Upper lobe of left lung (tissue), 6 donors: Measurements from ENCODE around the gene YWHAB. TPM values are rescaled to one million over a fixed set of nuclear protein-coding genes. Genes with fewer than 3 reads are reported as not detected.
"Not testable (repeated sequence)": the region's sequence is repeated elsewhere in the genome, so short reads cannot be mapped to it uniquely, and the experiment has no call there.

Experiments
- ATAC-seq, 2 donors: fragments of 200-7000 bp; cut with Tn5 transposase; one replicate each; pipeline ENCODE4 v1.9.1; 2022; ENCODE audit warnings: mild to moderate bottlenecking in 2 of 2, moderate library complexity in 2 of 2; ENCODE audit not compliant: low FRiP score in 2 of 2
- DNase-seq, 2 donors: peaks; one replicate each; pipeline ENCODE4 v3.0.0-alpha.2; 2019 to 2020
- H3K27ac ChIP-seq, 4 donors: fragments of 200-600 bp; sonication (generic); one replicate each; pipeline ENCODE4 v1.5.1; 2016 to 2019
- H3K27me3 ChIP-seq, 4 donors: fragments of 200-600 bp; sonication (generic); one replicate each; pipeline ENCODE4 v1.5.1; 2017 to 2019
- H3K36me3 ChIP-seq, 4 donors: fragments of 200-600 bp; sonication (generic); one replicate each; pipeline ENCODE4 v1.5.1; 2016 to 2019
- H3K4me1 ChIP-seq, 4 donors: fragments of 200-600 bp; sonication (generic); one replicate each; pipeline ENCODE4 v1.5.1; 2018 to 2019
- H3K4me3 ChIP-seq, 4 donors: fragments of 200-600 bp; sonication (generic); one replicate each; pipeline ENCODE4 v1.5.1; 2017 to 2019; ENCODE audit warnings: mild to moderate bottlenecking in 2 of 4, moderate library complexity in 1 of 4
- H3K9me3 ChIP-seq, 4 donors: fragments of 200-600 bp; sonication (generic); one replicate each; pipeline ENCODE4 v1.5.1; 2018 to 2019
- CTCF ChIP-seq, 6 experiments: fragments of 450-650 bp in 4 of 6; fragments of 200-600 bp in 2 of 6; sonication (generic) in 2 of 6; IDR thresholded peaks; one replicate each; pipeline ENCODE4 v1.5.1; 2016 to 2019; ENCODE audit warnings: antibody characterized with exemption in 6 of 6
- EP300 ChIP-seq, 4 donors: sonication (generic); formaldehyde crosslinking; IDR thresholded peaks; one replicate each; pipeline ENCODE4 v1.5.1; 2017; ENCODE audit warnings: antibody characterized with exemption in 4 of 4, control low read depth in 2 of 4
- POLR2A ChIP-seq, 4 donors: fragments of 450-650 bp; IDR thresholded peaks; one replicate each; pipeline ENCODE4 v1.5.1; 2016 to 2017; ENCODE audit warnings: antibody characterized with exemption in 4 of 4, mild to moderate bottlenecking in 2 of 4
- POLR2AphosphoS5 ChIP-seq, 2 donors: sonication (generic); formaldehyde crosslinking; IDR thresholded peaks; one replicate each; pipeline ENCODE4 v1.5.1; 2017; ENCODE audit warnings: antibody characterized with exemption in 2 of 2
- WGBS, 2 donors: methylation state at CpG; one replicate each; pipeline ENCODE4 v1.1.5; 2017 to 2018; 5-methylcytosine and 5-hydroxymethylcytosine counted together
- total RNA-seq, 6 donors: library from RNA; depleted of rRNA in 4 of 6; stranded (reverse); fragments of >200 nt in 4 of 6; gene quantifications; one replicate each; pipeline versions ENCODE4 v1.1.0 to v1.2.1, GENCODE V29; 2016 to 2021
- donor health status: DM: no; HTN: no; CAD: no; lungs with moderate emphysema.
- donor health status: DM: no; HTN: yes; CAD: no; lungs with severe emphysema.

Gene YWHAB
- total RNA-seq, 6 donors from 2014 or later = 61.0 to 201 (median 123) TPM

- H3K4me3 ChIP-seq = no peak overlapping the region
- H3K36me3 ChIP-seq = no peaks in the 10 kb centered on the region
- H3K27ac ChIP-seq = no peak overlapping the region
- DNase-seq (no peak), ATAC-seq (no peak)
- no peaks in the 10 kb centered on the region for H3K9me3 ChIP-seq
- no peak for TF ChIP-seq POLR2A (IDR thresholded peaks at IDR 0.05)
- no peak for TF ChIP-seq CTCF (IDR thresholded peaks at IDR 0.05)
- TF ChIP-seq POLR2AphosphoS5 (IDR thresholded peaks at IDR 0.05) = no peak
- no peak for TF ChIP-seq EP300 (IDR thresholded peaks at IDR 0.05)
- 68 to 71% methylated on average over 8 of the region's 8 CpGs for WGBS, 2 donors
- no peaks in the 10 kb centered on the region for H3K27me3 ChIP-seq
- H3K4me1 ChIP-seq = peaks cover 0 to 10% (median 0%) of the 10 kb centered on the region in 4 donors
Measured at GRCh38 chr20:44866703-44867335, 18.7 kb upstream of the YWHAB start.

DNA sequence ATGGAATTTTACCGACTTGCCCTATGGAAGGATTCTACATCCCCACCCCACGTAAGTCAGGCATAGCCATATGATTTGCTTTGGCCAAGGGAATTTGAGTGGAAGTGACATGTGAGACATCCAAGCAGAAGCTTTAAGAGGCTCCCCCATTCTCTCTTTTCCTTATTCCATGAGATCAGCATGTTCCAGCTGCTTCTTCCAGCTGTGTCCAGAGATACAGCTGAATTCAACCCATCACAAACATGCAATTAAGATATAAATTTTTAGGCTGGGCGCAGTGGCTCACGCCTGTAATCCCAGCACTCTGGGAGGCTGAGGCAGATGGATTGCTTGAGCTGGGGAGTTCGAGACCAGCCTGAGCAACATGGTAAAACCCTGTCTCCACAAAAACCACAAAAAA, 16.0 kb upstream of the YWHAB start:
- H3K36me3 ChIP-seq = no peaks in the 10 kb centered on the region
- 70 to 81% methylated on average over 5 of the region's 5 CpGs for WGBS, 2 donors
- no peak overlapping the region for H3K4me3 ChIP-seq
- ATAC-seq (no peak), DNase-seq (no peak)
- no peak overlapping the region for H3K27ac ChIP-seq
- H3K4me1 ChIP-seq = peaks cover 0 to 10% (median 0%) of the 10 kb centered on the region in 4 donors
- H3K9me3 ChIP-seq = no peaks in the 10 kb centered on the region
- H3K27me3 ChIP-seq = no peaks in the 10 kb centered on the region
- TF ChIP-seq EP300 (IDR thresholded peaks at IDR 0.05) = no peak
- no peak for TF ChIP-seq POLR2AphosphoS5 (IDR thresholded peaks at IDR 0.05)
- no peak for TF ChIP-seq POLR2A (IDR thresholded peaks at IDR 0.05)
- no peak for TF ChIP-seq CTCF (IDR thresholded peaks at IDR 0.05)

GRCh38 chr20:44882360-44882759, 3.1 kb upstream of the YWHAB start:
- H3K27me3 ChIP-seq, H3K4me3 ChIP-seq, H3K36me3 ChIP-seq, ATAC-seq, DNase-seq, H3K27ac ChIP-seq, H3K9me3 ChIP-seq: not testable (repeated sequence)
- peaks cover 10 to 22% (median 17%) of the 10 kb centered on the region in 4 donors for H3K4me1 ChIP-seq
- 91 to 93% methylated on average over 4 of the region's 4 CpGs for WGBS, 2 donors

DNA sequence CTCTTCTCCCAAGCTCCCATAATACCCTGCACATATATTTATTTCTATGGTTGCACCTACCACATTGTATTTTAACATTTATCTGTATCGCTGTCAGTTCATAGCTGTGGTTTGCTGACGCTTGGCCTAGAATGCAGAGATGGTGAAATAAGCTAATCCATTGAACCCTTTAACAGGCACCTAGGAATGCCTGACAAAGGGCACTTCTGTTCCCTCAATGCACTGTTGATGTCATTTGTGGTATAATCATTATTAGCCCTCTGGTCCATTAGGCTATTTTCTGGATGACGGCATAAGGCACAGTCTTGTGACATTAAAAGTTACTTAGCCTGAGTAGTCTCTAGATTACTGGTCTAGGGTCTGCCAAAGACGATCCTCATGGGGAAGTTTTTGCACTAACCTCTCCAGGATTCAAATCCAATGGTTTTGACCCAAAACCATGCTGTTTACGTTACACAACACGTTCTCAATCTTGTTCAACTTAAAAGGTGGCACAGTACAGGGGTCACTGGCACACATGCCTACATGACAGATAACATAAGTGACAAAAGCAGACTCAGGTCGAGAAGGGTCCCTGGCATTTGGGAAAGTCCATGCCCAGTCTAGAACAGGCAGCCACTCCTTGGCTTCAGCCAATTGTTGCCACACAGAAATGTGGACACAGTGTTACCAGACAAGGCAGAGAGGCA, 2.1 kb upstream of the YWHAB start:
- H3K9me3 ChIP-seq = no peaks in the 10 kb centered on the region
- DNase-seq = no peak
- no peaks in the 10 kb centered on the region for H3K27me3 ChIP-seq
- TF ChIP-seq POLR2AphosphoS5 (IDR thresholded peaks at IDR 0.05) (no peak), EP300 (IDR thresholded peaks at IDR 0.05) (no peak), POLR2A (IDR thresholded peaks at IDR 0.05) (no peak), CTCF (IDR thresholded peaks at IDR 0.05) (no peak)
- H3K36me3 ChIP-seq = no peaks in the 10 kb centered on the region
- H3K27ac ChIP-seq = no peak overlapping the region
- no peak for ATAC-seq
- 91 to 92% methylated on average over 7 of the region's 7 CpGs for WGBS, 2 donors
- H3K4me3 ChIP-seq = no peak overlapping the region
- H3K4me1 ChIP-seq = peaks cover 20 to 32% (median 27%) of the 10 kb centered on the region in 4 donors

- no peaks in the 10 kb centered on the region for H3K36me3 ChIP-seq
- H3K4me1 ChIP-seq = peaks cover 36 to 48% (median 42%) of the 10 kb centered on the region in 4 donors
- DNase-seq (no peak), ATAC-seq (no peak)
- H3K27ac ChIP-seq = peak overlapping the region; percentile 97 to 100 (median 99)
- peak overlapping the region; percentile 34 to 99 (median 90) for H3K4me3 ChIP-seq
- H3K9me3 ChIP-seq = no peaks in the 10 kb centered on the region
- no peaks in the 10 kb centered on the region for H3K27me3 ChIP-seq
- TF ChIP-seq POLR2AphosphoS5 (IDR thresholded peaks at IDR 0.05) (no peak), POLR2A (IDR thresholded peaks at IDR 0.05) (no peak), EP300 (IDR thresholded peaks at IDR 0.05) (no peak), CTCF (IDR thresholded peaks at IDR 0.05) (peak in 1 of 6 experiments; percentile 4)
- WGBS, 2 donors = 5 to 10% methylated on average over 14 of the region's 14 CpGs
Measured at GRCh38 chr20:44884907-44885391, 556 bp upstream of the YWHAB start.
